Amniotic epithelial cell (primary cell): Measurements from ENCODE around the gene FBXW7.
"Not testable (repeated sequence)": the region's sequence is repeated elsewhere in the genome, so short reads cannot be mapped to it uniquely, and the experiment has no call there.

Experiments
- DNase-seq: peaks from one replicate; pipeline ENCODE4 v3.0.0-alpha.2; 2010; ENCODE audit warnings: low read depth

FBXW7 gene, protein sequence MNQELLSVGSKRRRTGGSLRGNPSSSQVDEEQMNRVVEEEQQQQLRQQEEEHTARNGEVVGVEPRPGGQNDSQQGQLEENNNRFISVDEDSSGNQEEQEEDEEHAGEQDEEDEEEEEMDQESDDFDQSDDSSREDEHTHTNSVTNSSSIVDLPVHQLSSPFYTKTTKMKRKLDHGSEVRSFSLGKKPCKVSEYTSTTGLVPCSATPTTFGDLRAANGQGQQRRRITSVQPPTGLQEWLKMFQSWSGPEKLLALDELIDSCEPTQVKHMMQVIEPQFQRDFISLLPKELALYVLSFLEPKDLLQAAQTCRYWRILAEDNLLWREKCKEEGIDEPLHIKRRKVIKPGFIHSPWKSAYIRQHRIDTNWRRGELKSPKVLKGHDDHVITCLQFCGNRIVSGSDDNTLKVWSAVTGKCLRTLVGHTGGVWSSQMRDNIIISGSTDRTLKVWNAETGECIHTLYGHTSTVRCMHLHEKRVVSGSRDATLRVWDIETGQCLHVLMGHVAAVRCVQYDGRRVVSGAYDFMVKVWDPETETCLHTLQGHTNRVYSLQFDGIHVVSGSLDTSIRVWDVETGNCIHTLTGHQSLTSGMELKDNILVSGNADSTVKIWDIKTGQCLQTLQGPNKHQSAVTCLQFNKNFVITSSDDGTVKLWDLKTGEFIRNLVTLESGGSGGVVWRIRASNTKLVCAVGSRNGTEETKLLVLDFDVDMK

DNA sequence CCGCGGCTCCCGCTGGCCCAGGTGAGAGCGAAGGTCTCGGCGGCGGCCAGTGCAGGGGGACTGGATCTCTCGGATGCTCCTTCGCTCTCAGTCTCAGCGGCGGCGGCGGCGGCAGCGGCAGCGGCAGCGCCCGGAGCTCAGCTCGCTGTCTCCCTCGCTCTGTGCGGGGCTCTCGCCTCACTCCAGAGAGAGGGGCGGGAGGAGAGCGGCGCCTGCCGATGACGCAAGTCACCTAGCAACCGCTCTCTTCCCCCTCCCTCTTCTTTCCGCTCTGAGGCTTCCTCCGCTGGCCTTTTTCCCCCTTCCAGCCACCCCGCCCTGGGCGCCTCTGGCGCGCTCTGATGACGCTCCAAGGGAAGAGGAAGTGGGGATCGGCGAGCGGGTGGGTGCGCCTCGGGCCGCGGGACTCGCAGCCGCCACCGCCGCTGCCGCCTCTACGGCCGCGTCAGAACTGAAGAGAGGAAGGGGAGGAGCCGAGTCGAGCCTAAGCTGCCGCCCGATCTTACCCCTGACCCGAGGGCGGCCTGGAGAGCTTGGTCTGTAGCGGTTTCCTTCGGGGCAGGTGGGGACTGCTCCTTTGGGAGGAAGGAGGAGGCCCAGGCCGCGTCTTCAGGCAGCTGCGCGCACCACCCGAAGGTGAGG is at the start of gene FBXW7:
Gene FBXW7, minus strand, starts transcription at position 190 of the 642 bp plus-strand sequence. CDS start 124,289 bp downstream, outside the sequence.
- DNase-seq, result peak; percentile 99

DNA sequence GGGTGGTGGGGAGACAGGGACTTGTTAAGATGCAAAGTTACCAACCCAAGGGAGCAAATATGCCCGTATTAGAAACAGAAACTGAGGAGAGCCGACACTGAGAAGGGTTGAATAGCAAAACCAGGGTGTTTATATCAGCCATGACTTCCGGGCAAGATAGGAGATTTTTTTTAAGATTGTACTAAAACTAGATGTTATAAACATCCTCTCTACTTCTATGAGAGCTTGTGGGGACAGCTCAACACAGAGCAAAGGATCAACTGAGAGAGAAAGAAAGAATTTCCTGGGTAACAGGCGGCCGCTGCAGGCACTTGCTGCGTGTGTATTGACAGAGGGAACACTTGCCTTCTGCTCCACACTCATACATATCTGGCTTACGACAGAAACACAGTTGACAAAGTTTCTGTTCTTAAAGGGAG is 49.1 kb upstream of the FBXW7 start:
- no peak for DNase-seq

DNA sequence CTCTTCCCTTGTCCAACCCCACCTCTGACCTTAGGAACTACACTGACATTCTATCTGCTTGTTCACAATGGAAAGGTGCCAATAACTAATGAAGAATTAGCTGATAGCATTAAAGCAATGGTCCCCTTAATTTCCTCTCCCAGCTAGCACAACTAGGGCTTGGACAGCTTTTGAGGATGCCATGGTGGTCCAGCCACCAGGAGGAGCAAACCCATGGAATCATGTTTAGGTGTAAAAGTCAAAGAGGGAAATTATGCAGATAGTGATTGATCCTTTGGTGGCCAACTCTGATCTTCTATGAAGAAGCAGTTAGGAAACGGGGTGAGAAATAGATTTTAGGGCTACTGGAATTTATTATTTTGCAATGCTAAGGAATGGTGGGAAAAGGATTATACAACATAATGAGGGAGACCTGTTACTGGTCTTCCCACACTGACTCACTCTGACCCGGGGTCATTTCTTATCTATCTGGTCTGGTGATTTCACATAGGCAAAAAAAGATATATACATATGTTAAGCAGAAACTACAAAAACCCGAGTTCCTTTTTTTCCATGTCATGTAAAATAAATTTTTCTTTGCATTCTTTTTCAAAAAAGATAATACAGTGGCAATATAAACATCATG is 45.8 kb upstream of the FBXW7 start:
- DNase-seq, result peak; percentile 88

DNA sequence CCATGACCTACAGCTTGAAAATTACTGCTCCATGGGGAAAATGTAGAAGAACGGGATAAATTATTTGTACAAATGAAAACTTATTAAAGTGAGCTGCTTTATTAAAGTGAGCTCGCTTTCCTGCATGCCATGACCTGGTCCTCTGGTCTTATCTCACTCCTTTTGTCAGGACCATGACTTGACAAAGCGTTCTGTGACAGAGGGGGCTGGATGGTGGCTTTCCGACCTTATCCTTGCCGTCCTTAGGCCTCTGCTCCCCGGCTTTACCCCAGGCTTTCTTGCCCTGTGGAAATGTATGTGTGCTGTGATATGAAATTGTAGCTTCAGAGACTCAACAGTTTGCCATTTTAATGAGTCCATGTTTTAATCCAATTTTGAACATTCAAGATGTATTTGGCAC is 44.0 kb upstream of the FBXW7 start:
- no peak for DNase-seq

DNA sequence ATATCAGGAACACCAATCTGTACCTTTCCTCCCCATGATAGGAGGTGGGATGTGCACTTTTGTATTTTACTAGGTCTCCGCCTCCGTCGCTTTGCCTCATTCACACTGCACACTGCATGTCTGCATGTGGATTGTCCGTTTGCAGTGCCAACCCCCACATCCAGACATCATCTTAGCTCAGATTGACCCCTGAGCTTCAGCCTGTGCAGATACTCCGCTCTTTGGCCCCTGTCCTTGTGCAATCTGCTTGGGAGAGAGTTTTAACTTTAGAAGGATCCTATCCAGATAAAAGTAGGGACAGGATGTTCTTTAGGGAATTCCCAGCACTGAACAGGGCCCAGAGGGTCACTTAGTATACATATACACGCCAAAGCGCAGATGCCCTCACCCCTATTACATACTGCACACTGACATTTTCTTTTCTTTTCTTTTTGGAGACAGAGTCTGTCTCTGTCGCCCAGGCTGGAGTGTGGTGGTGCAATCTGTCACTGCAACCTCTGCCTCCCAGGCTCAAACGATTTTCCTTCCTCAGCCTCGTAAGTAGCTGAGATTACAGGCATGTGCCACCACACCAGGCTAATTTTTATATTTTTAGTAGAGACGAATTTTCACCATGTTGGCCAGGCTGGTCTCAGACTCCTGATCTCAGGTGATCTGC is 43.3 kb upstream of the FBXW7 start:
- peak; percentile 33 for DNase-seq

GRCh38 chr4:152578670-152579069 is 42.8 kb upstream of the FBXW7 start:
- no peak for DNase-seq

DNA sequence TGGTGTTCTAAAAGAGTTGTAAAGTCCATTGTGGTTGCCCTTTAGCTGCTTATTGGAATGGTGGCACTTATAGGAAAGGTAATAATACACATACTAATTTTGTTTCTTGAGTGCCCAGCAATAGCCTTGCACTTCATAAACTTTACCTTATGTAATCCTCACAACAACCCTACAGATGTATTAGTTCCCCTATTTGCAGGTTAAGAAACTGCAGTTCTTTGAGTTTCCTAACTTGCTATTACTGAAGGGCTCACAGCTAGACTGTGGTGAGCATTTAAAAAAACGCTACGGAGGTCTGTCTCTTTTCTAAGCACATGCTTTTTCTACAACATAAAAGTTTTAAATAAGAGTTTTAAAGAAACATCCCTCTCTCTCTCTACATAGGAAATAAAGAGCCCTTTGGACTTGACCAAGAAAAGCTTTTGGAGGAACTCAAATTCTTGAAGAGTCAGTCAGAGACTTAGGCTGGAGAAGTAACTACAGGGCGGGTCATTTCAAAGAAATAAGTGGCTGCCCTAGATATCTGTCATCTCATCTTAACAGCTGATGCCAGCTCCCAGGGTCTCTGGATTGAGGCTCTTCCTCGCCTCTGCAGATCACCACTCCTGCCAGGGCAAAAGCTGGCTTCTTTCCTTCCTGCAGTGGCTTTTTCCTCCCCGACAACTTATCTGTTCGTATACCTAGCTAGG is 42.0 kb upstream of the FBXW7 start:
- peak; percentile 30 for DNase-seq

GRCh38 chr4:152575533-152575932 is 39.6 kb upstream of the FBXW7 start:
- no peak for DNase-seq

GRCh38 chr4:152573861-152574260 is 38.0 kb upstream of the FBXW7 start:
- DNase-seq, result no peak

- DNase-seq, result peak; percentile 99
These were observed 36.7 kb upstream of the FBXW7 start for GRCh38 chr4:152572417-152573086.

DNA sequence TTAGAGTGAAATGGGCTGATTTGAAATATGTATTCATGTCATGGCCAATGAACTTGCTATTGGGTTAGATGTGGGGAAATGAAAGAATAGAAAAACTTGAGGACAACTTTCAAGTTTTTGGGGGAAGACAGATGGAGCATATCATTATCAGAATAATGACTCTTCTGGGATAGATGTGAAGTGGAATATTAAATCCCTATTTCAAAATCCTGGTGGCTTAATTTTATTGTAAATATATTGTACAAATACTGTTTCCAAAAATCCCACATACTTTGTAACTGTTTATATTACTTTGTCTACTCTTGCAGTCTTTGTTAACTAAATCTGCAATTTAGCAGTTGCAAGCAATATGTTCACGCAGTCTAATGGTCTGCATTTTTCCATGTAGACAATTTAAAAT is 35.9 kb upstream of the FBXW7 start:
- no peak for DNase-seq

DNA sequence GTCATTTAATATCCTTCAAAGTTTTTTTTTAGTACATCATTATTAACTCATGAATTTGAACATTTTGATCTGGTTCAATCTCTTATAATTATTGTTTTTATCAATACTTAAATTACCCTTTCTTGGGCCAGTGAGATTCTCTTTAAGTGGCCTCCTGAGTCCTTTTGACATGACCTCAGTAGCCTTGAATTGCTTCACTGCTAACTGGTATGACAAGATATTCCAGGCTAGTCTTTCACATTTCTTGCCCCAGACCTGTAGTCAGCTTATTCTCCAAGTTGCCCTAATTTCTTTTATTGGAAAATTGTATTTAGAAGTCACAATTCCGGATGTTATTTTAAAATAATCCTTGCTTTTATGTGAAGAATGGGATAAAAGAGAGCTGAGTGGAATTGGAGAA is 35.4 kb upstream of the FBXW7 start:
- no peak for DNase-seq

DNA sequence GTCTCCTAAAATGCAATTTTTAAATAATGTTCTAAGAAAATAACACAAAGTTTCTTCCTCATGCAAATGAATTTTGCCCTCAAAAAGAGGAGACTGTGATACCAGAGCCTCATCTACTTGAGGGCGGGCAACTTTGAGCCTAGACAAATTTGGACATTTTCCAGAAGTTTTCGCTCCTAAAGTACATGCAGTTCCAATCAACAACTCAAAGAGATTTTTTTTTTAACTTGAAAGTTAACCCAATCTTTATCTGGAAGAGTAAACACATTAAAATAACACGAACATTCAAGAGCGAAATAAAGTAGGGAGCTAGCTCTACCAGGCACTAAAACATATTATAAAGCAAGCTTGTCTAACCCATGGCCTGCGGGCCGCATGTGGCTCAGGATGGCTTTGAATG is 29.4 kb upstream of the FBXW7 start:
- peak; percentile 49 for DNase-seq

DNA sequence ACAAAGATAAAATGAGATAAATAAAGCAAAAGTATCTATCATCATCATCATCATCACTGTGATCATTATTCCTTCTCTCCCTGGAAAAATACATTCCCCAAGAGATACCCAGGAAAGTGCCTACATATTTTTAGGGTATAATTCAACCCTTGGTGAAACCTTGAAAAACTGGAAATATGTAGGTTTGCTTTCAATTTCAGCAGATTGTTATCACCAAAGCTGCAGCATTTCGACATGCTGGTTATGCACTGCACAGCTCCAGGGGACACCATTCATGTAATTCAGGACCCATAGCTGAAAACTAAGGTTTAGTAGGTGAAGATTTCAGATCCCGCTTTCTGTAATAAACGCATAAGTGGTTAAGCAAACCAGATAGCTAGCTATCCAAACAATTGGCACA is 28.4 kb upstream of the FBXW7 start:
- peak; percentile 41 for DNase-seq

DNA sequence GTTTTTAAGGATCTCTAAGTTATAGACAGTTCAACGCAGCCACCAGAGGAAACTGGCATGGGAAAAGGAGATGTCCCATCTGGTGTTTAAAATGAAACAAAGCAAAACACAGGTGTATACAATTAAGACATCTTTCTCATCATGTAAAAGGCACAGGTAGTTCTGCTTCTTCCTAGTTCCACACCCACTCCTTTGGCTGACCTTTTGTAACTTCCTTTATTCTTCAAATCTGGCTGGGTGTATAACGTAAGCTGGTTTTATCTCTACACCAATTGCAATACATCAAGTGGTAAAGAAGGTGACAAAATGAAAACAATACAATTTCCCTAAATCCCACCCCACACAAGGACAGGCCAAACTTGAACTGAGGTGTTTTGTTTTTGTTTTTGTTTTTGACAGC is 27.3 kb upstream of the FBXW7 start:
- DNase-seq, result no peak

DNA sequence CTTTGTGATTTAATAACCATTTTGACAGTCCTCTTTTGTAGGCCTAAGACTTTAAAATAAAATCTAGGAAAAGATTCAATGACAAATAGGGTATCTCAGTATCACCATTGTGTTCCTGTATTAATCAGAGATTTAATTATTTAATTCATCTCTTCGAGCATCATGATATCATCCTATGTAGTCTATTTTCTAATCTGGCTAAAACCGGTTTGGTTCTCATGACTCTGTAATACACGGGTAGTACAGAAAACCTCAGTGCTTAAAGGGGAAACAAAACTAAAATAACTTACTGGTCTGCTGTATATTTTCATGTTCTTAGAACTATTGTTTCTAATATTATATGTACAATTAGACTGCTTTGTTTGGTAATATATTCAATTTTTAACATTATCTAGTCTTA is 23.7 kb upstream of the FBXW7 start:
- DNase-seq, result no peak

- peak; percentile 54 for DNase-seq
These were observed 22.5 kb upstream of the FBXW7 start for GRCh38 chr4:152558396-152558795.

- DNase-seq, result no peak
These were observed 20.9 kb upstream of the FBXW7 start for GRCh38 chr4:152556834-152557233.

GRCh38 chr4:152556283-152556682 is 20.4 kb upstream of the FBXW7 start:
- DNase-seq, result no peak

DNA sequence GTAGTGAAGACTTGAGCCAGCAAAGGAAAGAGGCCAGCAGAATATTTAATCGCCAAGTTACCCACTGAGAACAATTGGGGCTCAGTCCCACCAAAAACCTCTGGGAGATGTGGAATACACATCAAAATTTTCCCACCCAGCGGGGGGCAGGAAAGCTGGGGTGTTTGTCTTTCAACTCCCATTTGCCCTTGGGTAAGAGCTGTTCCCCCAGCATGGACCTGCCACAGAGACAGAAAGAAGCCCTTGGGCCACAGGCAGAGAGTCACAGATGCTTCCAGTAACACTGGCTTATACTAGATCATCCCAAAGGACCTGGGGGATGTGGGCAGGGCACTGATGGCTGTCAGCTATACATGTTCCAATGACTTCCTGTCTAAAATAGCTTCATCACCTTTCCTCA is 18.9 kb upstream of the FBXW7 start:
- DNase-seq, result no peak

GRCh38 chr4:152550687-152551086 is 14.8 kb upstream of the FBXW7 start:
- not testable (repeated sequence) for DNase-seq
